GM12873 (cell line): ENCODE measurements around the gene GTPBP4.

ENCODE experiments used
- TF ChIP-seq, protein P1 (sequence below): IDR thresholded peaks from 2 replicates; pipeline ENCODE4 v1.5.1; 2012; ENCODE audit warnings: low read depth, mild to moderate bottlenecking, moderate library complexity, low read length, control low read depth; ENCODE audit not compliant: insufficient read depth; ENCODE audit errors: missing control alignments

GTPBP4 gene

DNA sequence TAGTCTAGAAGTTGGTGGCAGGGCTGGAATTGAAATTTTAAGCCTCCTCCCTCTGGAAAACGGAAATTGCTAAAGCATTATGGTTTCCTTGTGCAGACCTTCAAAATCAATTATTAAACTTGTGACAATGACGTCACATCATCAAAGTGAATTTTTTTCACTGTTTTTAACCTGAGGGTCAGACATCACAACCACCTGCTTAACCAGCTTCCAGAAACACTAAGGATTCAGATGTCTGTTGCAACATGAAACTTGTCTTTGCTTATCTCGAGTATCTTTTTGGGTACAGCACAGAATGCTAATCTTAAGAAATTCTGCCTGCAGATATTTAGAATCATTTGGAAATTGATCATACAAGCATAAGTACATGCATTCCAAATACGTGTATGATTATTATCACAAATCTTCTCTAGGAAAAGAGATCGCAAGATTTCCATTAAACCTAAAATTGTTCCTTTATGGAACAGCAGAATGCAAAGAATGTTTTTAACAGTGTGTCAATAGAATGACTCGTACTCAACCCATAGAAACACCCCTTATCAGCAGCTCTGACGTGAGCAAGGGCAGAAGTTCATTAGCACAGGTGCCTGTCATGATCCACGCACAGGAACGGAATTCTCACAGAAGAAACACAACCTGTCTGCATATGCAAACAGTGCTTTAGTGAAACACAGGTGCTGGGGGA, 4.1 kb upstream of the GTPBP4 start:
- TF ChIP-seq, protein P1, sequence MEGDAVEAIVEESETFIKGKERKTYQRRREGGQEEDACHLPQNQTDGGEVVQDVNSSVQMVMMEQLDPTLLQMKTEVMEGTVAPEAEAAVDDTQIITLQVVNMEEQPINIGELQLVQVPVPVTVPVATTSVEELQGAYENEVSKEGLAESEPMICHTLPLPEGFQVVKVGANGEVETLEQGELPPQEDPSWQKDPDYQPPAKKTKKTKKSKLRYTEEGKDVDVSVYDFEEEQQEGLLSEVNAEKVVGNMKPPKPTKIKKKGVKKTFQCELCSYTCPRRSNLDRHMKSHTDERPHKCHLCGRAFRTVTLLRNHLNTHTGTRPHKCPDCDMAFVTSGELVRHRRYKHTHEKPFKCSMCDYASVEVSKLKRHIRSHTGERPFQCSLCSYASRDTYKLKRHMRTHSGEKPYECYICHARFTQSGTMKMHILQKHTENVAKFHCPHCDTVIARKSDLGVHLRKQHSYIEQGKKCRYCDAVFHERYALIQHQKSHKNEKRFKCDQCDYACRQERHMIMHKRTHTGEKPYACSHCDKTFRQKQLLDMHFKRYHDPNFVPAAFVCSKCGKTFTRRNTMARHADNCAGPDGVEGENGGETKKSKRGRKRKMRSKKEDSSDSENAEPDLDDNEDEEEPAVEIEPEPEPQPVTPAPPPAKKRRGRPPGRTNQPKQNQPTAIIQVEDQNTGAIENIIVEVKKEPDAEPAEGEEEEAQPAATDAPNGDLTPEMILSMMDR = no peak

DNA sequence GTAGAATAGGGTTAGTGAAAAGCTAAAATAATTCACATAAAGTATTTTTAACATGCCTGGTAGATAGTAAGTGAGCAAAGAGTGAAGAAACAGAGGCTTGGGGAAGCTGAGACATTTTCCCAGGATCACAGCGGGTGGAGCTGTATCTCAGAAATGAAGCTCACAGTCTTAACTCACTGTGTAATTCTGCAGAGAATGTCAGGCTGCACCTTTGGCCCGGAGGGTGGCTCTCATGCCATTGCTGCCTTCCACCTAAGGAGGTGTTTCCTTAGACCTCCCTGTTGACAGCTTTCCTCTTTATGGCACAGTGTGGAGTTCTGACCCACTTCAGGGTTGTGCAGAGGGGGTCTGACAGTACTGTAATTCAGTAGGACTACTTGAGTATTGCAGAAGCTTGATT, 2.9 kb upstream of the GTPBP4 start:
- TF ChIP-seq, protein P1 = no peak

DNA sequence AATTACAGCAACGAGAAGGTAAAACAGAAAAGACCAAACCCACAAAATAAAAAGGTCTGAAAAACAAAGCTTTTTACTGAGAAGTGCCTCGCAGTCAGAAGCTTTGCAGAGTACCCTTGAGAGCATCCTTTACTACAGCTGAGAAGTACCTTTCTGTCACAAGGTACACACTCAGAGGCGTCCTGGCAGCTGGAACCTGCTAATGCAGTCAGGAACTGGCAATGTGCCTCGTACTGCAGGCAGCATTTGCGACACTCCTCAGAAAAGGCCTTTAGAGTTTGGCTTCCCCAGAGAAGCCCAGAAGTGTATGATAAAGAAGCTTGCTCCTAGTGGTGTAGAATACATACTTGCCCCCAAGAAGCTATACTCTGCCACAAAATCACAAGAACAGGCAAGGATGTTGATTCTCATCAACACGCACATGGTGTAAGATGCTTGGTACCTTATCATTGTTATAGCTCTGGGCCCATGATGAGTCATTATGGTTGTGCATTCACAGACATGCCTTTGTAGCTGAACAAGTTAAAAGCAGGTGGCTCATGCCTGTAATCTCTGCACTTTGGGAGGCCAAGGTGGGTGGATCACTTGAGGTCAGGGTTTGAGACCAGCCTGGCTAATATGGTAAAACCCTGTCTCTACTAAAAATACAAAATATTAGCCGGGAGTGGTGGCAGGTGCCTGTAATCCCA, 2.0 kb upstream of the GTPBP4 start:
- TF ChIP-seq, protein P1 = no peak

DNA sequence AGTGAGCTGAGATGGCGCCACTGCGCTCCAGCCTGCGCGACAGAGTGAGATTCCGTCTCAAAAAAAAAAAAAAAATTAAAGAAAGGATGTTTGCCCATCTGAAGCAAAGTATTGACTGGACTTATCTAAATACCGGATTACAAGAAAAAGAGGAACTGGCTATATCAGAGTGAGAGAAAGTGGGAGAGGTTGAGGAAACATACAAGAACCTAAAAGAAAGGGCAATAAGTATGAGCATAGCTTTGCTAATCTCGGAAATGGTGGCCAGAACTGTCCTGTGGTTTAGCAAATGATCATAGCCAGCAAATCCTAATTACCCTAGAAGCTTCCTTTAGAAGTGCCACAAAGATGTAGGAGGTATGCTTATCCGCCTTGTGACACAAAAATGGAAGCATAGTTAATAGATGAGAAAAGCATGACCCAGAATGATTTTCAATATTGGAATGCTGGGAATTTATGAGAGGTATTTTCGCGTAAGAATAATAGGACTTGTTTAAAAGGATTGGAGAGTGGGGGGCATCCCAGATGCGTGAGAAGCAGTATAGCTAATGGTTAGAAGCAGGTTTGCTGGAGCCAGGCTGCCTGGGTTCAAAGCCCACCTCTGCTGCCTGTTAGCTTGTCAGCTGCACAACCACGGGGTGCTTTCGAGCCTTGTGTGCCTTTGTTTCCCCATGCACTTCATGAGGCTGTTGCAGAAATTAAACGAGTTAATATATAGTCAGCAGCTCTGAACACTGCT, 1.2 kb upstream of the GTPBP4 start:
- TF ChIP-seq, protein P1 = no peak

DNA sequence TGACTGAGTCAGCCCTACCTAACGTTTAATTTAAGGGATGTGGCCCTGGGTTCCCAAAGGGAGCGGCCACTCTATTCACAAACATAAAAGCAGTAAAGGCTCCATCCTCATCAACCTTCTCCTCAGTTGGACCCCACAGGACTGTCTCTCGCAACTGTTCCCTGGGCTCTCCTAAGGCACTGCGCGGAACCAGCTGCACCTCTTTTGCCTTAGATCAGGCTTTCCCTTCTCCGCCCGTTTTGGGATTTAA, 689 bp upstream of the GTPBP4 start:
- TF ChIP-seq, protein P1 = no peak

DNA sequence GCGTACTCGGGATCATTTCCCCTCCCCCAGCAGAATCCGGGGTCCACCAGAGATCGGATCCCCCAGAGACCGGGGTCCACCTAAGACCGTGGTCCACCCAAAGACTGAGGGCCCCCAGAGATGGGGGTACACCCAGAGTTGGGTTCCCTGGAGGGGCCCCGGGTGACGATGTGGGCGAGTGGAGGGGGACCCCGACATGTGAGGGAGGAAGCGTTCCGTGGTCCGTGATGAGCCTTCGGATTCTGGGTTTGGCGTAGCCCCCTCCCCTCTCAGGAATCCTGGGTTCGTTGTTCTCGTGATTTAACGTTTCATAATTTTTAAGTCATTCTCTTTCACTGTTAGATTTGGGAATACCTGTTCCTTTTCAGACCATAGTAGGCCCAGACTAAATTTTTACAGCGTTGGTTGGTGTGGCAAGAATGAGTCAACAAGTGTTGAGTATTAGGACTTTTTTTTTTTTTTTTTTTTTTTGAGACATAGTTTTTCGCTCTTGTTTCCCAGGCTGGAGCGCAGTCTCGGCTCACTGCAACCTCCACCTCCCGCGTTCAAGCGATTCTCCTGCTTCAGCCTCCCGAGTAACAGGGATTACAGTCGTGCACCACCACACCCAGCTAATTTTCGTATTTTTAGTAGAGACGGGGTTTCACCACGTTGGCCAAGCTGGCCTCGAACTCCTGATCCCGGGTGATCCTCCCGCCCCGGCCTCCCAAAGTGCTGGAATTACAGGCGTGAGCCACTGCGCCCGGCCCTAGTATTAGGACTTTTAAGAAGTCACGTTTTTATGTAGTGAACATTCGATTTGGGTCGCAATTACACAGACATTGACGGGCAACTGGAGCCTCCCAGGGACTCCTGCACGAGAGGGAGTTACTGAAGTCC, 672 bp downstream of the GTPBP4 start:
- TF ChIP-seq, protein P1 = no peak

DNA sequence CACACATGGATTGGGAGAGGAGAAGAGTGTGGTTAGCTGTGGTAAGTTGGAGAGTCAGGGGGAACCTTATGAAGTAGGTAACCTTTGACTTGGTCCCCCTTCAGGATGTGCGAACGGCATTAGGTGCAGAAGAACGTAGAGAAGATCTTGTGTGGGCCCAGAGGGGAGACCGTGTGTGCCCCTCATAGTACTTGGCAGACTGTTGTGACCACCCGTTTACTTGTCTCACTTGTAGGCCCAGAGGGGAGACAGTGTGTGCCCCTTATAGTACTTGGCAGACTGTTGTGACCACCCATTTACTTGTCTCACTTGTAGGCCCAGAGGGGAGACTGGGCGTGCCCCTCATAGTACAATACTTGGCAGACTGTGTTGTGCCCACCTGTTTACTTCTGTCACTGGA, 2.6 kb downstream of the GTPBP4 start:
- TF ChIP-seq, protein P1 = no peak
